Right lobe of liver (tissue), 6 donors: ENCODE measurements around the gene DTX3. TPM values are rescaled to one million over a fixed set of nuclear protein-coding genes. Genes with fewer than 3 reads are reported as not detected.

Source experiments
- ATAC-seq, 4 donors: fragments of 200-7000 bp; cut with Tn5 transposase; one replicate each; pipeline ENCODE4 v1.9.1; 2020; ENCODE audit warnings: mild to moderate bottlenecking in 4 of 4, moderate library complexity in 4 of 4
- DNase-seq, 3 donors: peaks; one replicate each; pipeline ENCODE4 v3.0.0-alpha.2; 2020
- H3K27ac ChIP-seq, 3 donors: fragments of 200-600 bp; one replicate each; pipeline ENCODE4 v1.8.0; 2022
- H3K27me3 ChIP-seq, 2 donors: fragments of 200-600 bp; one replicate each; pipeline ENCODE4 v1.8.0; 2022
- H3K36me3 ChIP-seq, 4 donors: fragments of 200-600 bp; sonication (generic) in 1 of 4; one replicate each; pipeline versions ENCODE4 v1.5.1 to v1.8.0; 2017 to 2022; ENCODE audit warnings: control low read depth in 1 of 4
- H3K4me1 ChIP-seq, 4 donors: fragments of 200-600 bp; sonication (generic) in 1 of 4; one replicate each; pipeline versions ENCODE4 v1.5.1 to v1.8.0; 2017 to 2022; ENCODE audit warnings: control low read depth in 1 of 4
- H3K4me3 ChIP-seq, 3 donors: fragments of 200-600 bp; one replicate each; pipeline ENCODE4 v1.8.0; 2022
- H3K9me3 ChIP-seq, 4 donors: fragments of 200-600 bp; sonication (generic) in 1 of 4; one replicate each; pipeline versions ENCODE4 v1.5.1 to v1.8.0; 2017 to 2022; ENCODE audit warnings: control low read depth in 1 of 4
- POLR2A ChIP-seq: fragments of 450-650 bp; IDR thresholded peaks from one replicate; pipeline ENCODE4 v1.6.1; 2017; ENCODE audit warnings: antibody characterized with exemption, mild to moderate bottlenecking
- WGBS: methylation state at CpG from one replicate; pipeline ENCODE4 v1.1.6; 2018; ENCODE audit warnings: low coverage, low lambda C conversion rate; ENCODE audit not compliant: insufficient coverage; ENCODE audit errors: missing lambda C conversion rate; 5-methylcytosine and 5-hydroxymethylcytosine counted together
- intact Hi-C, 2 donors: fragments of 100-400 bp; cut with DNase I; formaldehyde crosslinking; loops; one replicate each; pipeline versions ENCODE4 v1.11.2 to v1.14.1; 2022
- total RNA-seq, 6 experiments: library from RNA; depleted of rRNA in 2 of 6; stranded (reverse); fragments of >200 nt in 2 of 6; fragmentation: NEBNext Ultra II Directional in 3 of 6; extraction: Animal tissue kit (Norgen Biotek cat#: 25700) in 3 of 6; gene quantifications; one replicate each; pipeline versions ENCODE4 v1.1.0 to v1.2.4, GENCODE V29; 2016 to 2023
- TF ChIP-seq, protein P1 (sequence below), 4 donors: fragments of 200-600 bp in 3 of 4; fragments of 450-650 bp in 1 of 4; IDR thresholded peaks; one replicate each; pipeline versions ENCODE4 v1.5.1 to v1.8.0; 2016 to 2022; ENCODE audit warnings: antibody characterized with exemption in 4 of 4, mild to moderate bottlenecking in 2 of 4
- donor health status: DM: no; HTN: yes; CAD: no.
- donor health status: DM: no; HTN: no; CAD: no.
- donor health status: DM: no; HTN: no; CAD: no.
- donor health status: DM: no; HTN: yes; CAD: no.
- donor health status: DM: no; HTN: yes; CAD: no.

The DTX3 gene
- total RNA-seq, 6 experiments from 2014 or later, result 0.86 to 2.7 (median 1.9) TPM

DNA sequence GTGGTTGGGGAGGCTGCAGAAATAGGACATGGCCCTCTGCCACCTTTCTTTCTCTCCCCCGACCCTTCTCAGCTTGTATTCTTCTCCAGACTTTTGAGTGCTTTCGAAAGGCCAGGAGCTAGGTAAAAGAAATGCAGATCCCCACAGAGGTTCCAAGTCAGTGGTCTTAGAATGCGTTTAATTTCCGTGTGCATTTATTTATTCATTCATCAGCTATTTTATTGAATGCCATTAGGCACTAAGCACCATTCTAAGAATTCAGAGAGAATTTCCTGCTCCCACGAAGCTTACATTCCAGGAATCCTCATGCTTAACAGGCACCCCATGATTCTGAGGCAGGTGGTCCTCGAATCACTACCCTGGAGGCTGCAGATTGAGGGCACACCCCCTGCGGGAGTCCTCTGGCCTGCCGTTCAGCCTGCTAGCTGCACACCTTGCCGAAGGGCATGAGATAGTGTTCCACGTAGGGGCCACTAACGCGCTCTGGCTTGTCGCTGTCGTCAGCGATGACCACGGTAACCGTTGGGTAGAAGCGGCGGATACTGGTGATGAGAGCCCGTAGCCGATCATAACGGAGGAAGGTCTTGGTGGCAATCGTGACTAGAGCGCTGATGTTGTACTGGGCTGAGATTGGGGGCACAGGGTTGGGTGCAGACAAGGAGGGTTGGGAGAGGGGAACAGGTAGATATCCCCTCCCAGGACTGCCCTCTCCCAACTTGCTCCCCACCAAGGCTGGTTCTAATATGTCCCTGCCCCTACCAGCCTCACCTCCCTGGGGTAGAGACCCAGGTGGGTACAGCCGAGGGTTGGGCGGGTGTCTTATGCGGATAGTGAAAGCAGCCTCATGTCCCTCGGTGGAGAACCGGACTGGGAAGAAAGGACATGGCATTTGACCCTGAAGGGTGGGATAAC is 23.9 kb downstream of the DTX3 start:
- Histone ChIP-seq H3K27me3 (peaks cover 6 to 17% of the 10 kb centered on the region in 2 donors), H3K27ac (no peak overlapping the region), H3K9me3 (no peaks in the 10 kb centered on the region), H3K36me3 (no peaks in the 10 kb centered on the region), H3K4me1 (peaks cover 0 to 17% (median 3%) of the 10 kb centered on the region in 4 donors), H3K4me3 (no peak overlapping the region)
- intact Hi-C loops, result no loop called here
- 55% methylated on average over 22 of the region's 29 CpGs for WGBS
- no peak for DNase-seq
- TF ChIP-seq, protein P1, sequence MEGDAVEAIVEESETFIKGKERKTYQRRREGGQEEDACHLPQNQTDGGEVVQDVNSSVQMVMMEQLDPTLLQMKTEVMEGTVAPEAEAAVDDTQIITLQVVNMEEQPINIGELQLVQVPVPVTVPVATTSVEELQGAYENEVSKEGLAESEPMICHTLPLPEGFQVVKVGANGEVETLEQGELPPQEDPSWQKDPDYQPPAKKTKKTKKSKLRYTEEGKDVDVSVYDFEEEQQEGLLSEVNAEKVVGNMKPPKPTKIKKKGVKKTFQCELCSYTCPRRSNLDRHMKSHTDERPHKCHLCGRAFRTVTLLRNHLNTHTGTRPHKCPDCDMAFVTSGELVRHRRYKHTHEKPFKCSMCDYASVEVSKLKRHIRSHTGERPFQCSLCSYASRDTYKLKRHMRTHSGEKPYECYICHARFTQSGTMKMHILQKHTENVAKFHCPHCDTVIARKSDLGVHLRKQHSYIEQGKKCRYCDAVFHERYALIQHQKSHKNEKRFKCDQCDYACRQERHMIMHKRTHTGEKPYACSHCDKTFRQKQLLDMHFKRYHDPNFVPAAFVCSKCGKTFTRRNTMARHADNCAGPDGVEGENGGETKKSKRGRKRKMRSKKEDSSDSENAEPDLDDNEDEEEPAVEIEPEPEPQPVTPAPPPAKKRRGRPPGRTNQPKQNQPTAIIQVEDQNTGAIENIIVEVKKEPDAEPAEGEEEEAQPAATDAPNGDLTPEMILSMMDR (IDR thresholded peaks at IDR 0.05), result no peak
- no peak for TF ChIP-seq POLR2A
- ATAC-seq, result no peak

DNA sequence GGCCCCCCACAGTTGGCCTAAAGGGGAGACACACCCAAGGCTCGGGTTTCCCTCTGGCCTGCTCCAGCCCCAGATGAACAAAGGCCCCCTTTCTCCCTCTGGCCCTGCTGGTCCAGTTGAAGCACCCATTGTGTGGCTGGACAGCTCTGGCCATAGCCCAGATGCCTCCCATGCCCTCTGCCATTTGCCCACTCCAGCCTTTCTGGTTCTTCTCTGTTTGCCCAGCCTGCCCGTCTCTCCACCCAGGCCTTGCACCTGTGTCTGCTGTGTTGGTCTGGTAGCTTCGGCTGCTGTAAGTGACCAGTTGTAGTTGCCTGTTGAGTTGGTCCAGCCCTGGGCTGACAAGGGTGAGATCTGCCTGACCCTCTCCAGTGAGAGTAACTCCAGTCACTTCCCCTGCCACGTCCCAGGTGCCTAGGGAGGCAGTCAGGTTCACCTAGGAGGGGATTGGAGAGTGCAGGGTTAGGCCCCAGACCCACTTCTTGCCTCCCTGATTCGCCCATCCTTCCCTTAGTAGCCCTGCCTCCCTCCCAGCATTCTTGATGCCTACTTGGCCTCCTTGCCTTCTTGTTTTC is 25.4 kb downstream of the DTX3 start:
- no peaks in the 10 kb centered on the region for H3K36me3 ChIP-seq
- no peak overlapping the region for H3K27ac ChIP-seq
- 88% methylated on average over 3 of the region's 5 CpGs for WGBS
- H3K4me3 ChIP-seq, result no peak overlapping the region
- H3K9me3 ChIP-seq, result no peaks in the 10 kb centered on the region
- intact Hi-C loops, result no loop called here
- peaks cover 0 to 17% (median 3%) of the 10 kb centered on the region in 4 donors for H3K4me1 ChIP-seq
- H3K27me3 ChIP-seq, result peaks cover 10 to 17% of the 10 kb centered on the region in 2 donors
- DNase-seq, result no peak
- TF ChIP-seq, protein P1 (IDR thresholded peaks at IDR 0.05), result no peak
- no peak for TF ChIP-seq POLR2A
- no peak for ATAC-seq

GRCh38 chr12:57630891-57631433 is 26.3 kb downstream of the DTX3 start:
- Histone ChIP-seq H3K9me3 (no peaks in the 10 kb centered on the region), H3K4me3 (no peak overlapping the region), H3K4me1 (peaks cover 0 to 17% (median 3%) of the 10 kb centered on the region in 4 donors), H3K27ac (no peak overlapping the region), H3K36me3 (no peaks in the 10 kb centered on the region), H3K27me3 (peaks cover 10 to 23% of the 10 kb centered on the region in 2 donors)
- no peak for DNase-seq
- intact Hi-C loops, result no loop called here
- WGBS, result no CpG with 5 or more reads among the region's 6 CpGs
- TF ChIP-seq, protein P1 (IDR thresholded peaks at IDR 0.05), result no peak
- TF ChIP-seq POLR2A, result no peak
- no peak for ATAC-seq

DNA sequence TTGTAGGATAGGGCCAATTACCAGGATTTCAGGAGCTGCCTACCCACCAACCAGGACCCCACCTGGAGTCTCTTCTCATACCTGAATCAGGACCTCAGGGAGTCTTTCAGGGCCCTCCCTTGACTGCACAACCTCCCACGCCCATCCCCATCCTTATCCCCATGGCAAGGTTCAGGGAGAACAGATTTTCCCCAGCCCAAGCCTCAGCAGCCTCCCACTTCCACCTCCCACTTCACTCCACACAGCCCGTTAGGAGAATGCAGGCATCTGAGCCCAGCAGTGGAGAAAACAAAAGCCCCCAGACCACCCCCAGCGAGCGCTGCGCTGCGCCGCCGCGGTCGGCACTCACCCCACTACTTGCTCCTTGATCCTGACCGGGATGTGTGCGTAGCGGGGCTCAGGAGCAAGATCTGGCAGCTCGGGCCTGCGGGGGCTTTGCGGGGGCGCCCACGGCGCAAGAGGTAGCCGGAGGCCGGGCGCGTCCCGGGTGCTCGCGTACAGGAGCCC is 27.0 kb downstream of the DTX3 start:
- intact Hi-C loops, result no loop called here
- Histone ChIP-seq H3K27ac (no peak overlapping the region), H3K36me3 (no peaks in the 10 kb centered on the region), H3K27me3 (peaks cover 10 to 21% of the 10 kb centered on the region in 2 donors), H3K4me3 (no peak overlapping the region), H3K9me3 (no peaks in the 10 kb centered on the region), H3K4me1 (peaks cover 0 to 17% (median 3%) of the 10 kb centered on the region in 4 donors)
- TF ChIP-seq POLR2A, result no peak
- TF ChIP-seq, protein P1 (IDR thresholded peaks at IDR 0.05), result no peak
- 13% methylated on average over 24 of the region's 26 CpGs for WGBS
- ATAC-seq (no peak), DNase-seq (no peak)
